ENCODE data around the gene USP3. TPM values are rescaled to one million over a fixed set of nuclear protein-coding genes. Genes with fewer than 3 reads are reported as not detected.
A peak's percentile ranks its signal among the peaks of the same experiment; 100 is the strongest.

Gene USP3
- total RNA-seq, 1 donor = 45.8 TPM

DNA sequence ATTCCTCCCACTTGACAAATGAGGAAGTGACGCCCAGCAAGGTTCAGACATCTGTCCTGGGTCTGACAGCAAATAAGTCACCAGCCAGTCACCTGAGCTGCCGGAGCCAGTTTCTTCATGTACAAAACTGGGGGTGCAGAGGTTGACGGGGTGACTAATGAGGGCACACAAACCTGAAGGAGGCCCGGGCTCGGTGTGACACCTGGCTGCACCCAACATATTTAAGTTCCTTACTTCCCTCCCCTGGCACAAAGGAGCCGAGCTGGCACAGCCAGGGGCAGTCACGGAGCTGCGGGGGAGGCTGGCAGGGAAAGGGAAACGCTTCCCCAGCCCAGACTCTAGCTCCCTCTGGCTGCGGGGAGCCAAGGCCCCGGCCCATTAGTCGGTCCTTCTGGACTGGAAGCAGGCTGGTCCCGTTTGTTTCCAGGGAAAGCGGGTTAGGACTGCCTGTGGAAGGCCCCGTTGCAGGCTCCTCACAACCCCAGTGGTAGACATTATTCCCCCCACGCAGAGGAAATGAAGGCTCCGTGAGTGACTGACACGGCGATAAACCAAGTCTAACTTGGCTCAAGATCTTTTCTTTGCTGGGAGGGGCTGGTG lies 95.1 kb downstream of the USP3 start:
- TF ChIP-seq, protein P1, sequence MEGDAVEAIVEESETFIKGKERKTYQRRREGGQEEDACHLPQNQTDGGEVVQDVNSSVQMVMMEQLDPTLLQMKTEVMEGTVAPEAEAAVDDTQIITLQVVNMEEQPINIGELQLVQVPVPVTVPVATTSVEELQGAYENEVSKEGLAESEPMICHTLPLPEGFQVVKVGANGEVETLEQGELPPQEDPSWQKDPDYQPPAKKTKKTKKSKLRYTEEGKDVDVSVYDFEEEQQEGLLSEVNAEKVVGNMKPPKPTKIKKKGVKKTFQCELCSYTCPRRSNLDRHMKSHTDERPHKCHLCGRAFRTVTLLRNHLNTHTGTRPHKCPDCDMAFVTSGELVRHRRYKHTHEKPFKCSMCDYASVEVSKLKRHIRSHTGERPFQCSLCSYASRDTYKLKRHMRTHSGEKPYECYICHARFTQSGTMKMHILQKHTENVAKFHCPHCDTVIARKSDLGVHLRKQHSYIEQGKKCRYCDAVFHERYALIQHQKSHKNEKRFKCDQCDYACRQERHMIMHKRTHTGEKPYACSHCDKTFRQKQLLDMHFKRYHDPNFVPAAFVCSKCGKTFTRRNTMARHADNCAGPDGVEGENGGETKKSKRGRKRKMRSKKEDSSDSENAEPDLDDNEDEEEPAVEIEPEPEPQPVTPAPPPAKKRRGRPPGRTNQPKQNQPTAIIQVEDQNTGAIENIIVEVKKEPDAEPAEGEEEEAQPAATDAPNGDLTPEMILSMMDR (IDR thresholded peaks at IDR 0.05; ENCODE audit: insufficient read depth, low read length) = peak; percentile 51
- H3K4me3 ChIP-seq (ENCODE audit: low read depth, low read length) = peak overlapping the region; percentile 80
- peak; percentile 16 for DNase-seq (ENCODE audit: low read depth)

DNA sequence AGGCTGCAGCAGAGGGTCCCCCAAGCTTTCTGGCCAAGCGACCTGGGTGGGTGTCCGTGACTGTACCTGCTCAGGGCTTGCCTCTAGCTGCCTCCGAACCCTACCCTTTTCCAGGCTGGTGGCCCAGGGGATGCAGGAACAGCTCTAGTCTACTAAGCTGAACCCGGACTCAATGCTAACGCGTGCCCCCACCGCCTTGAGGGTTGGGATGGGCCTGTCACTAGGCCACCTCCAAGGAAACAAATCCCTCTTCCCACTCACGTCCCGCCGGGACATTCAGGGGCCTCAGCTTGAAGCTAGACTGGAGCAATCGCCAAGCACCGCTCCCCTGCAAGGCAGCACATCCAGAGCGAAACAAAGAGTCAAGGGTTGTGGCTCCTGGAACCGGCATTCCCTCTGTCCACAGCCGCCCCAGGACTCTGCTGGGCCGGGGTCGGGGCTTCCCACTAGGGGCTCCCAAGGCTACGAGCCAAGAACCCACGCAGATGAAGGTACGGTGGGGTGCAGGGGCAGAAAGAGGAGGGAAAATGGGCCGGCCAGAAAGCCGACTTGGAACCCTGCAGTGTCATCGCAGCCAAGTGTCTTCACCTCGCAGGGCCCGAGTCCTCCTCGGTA lies 95.7 kb downstream of the USP3 start:
- TF ChIP-seq, protein P1 (IDR thresholded peaks at IDR 0.05; ENCODE audit: insufficient read depth, low read length) = no peak
- H3K4me3 ChIP-seq (ENCODE audit: low read depth, low read length) = peak overlapping the region; percentile 80
- DNase-seq (ENCODE audit: low read depth) = peak; percentile 15

DNA sequence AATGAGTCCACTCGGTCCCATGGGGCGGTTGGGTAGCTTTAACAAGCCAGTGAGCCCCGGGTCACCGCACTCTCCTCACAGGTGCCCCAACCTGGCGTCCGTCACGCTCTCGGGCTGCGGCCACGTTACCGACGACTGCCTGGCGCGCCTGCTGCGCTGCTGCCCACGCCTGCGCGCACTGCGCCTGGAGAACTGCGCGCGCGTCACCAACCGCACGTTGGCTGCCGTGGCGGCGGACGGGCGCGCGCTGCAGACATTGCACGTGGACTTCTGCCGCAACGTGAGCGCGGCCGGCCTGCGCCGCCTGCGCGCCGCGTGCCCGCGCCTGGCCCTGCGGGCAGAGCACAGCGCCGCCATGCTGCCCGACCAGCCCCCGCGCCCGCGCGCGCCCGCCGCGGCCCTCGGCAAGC lies 96.2 kb downstream of the USP3 start:
- DNase-seq (ENCODE audit: low read depth) = peak; percentile 89
- TF ChIP-seq, protein P1 (IDR thresholded peaks at IDR 0.05; ENCODE audit: insufficient read depth, low read length) = no peak

DNA sequence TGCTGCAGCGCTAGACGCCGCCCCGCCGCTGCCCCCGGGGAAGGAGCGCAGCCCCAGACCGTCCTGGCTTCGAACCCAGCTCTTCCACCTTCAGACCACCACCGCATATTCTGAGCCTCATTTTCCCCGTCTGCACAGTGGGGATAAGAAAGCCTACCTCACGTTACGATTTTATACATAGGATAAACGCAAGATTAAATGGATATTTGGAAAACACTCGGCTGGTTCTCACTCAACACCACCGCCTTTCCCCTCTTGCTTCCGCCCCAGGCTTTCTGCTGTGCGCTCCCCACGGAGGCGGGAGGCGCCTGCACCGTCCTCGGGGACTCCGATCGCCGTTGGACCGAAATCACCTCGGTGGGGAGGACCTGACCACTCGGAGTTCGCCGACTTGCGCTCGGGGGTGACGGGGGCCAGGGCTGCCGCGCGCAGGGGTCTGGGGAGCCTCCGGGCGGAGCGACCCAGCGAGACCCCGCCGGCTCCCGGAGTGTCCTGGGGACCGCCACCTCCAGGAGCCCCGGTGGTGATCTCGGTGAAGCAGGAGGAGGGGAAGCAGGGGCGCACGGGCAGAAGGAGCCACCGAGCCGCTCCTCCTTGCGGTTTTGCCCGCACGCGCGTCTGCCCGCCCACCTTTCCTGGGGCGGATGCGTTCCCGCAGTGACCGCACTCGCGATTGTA lies 96.8 kb downstream of the USP3 start:
- TF ChIP-seq, protein P1 (IDR thresholded peaks at IDR 0.05; ENCODE audit: insufficient read depth, low read length) = no peak
- DNase-seq (ENCODE audit: low read depth) = peak; percentile 35
- H3K4me3 ChIP-seq (ENCODE audit: low read depth, low read length) = peak overlapping the region; percentile 80

More for the DNA sequence above, 96.2 kb downstream of the USP3 start:
- peak overlapping the region; percentile 80 for H3K4me3 ChIP-seq (ENCODE audit: low read depth, low read length)

DNA sequence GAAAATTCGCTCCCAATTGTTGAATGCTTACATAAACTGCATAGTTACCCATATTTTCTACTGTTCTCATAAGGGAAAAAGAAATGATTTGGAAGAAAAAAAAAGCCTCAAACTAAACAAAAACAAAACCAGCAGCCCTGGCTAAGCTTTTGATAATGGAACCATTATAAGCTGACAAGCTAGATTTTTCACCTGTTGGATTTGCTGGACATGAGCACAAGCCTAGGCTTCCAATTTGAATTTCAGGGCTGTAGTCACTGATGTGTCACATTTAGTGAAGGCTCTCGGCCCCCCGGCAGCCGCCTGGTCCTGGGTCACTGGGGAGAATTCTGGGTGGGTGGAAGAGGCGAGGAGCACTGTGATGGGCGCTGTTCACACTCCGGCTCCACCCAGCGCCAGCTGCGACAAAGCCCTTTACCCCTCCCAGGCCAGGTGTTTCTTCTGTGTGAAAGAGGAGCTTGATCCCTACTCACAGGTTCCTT lies 97.4 kb downstream of the USP3 start:
- DNase-seq (ENCODE audit: low read depth) = no peak
- peak overlapping the region; percentile 80 for H3K4me3 ChIP-seq (ENCODE audit: low read depth, low read length)
- TF ChIP-seq, protein P1 (IDR thresholded peaks at IDR 0.05; ENCODE audit: insufficient read depth, low read length) = no peak

DNA sequence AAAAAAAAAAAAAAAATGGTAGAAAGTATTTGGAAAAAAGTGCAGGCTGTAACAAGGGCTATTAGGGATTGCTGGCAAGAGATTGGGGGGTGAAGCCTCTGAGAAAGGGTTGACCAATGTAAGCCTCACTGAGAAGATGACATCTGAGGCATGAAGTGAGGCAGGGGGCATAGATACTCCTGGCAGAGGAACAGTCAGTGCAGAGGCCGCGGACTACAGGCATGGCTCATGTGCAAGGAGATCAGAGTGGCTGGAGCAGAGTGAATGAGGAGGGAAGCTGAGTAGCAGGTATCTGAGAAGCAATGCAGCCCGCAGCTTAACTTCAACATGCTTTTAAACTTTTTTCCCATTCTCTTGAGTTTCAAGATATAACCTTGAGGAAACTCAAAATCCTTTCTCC lies 98.2 kb downstream of the USP3 start:
- no peak overlapping the region for H3K4me3 ChIP-seq (ENCODE audit: low read depth, low read length)
- DNase-seq (ENCODE audit: low read depth) = no peak
- TF ChIP-seq, protein P1 (IDR thresholded peaks at IDR 0.05; ENCODE audit: insufficient read depth, low read length) = no peak
